Stimulated activated naive CD8-positive, alpha-beta T cell treated with anti-CD3 and anti-CD28 coated beads, Interleukin-15, amount 100 ng/mL, for 72 hours (primary cell): Measurements from ENCODE around the gene CHKA.
A peak's percentile ranks its signal among the peaks of the same experiment; 100 is the strongest.

Source experiments
- ATAC-seq: fragments of 150-1000 bp; cut with Tn5 transposase; 2 replicates; pipeline ENCODE4 v1.10.0; 2021; ENCODE audit warnings: mild to moderate bottlenecking, moderate library complexity
- DNase-seq, 2 donors: peaks; one replicate each; pipeline ENCODE4 v3.0.0; 2021 to 2022
- H3K27ac Mint-ChIP-seq, 2 donors: one replicate each; pipeline ENCODE4 v1.8.0; 2022; ENCODE audit warnings: mild to moderate bottlenecking in 2 of 2, mixed read lengths in 2 of 2, moderate library complexity in 2 of 2
- H3K27me3 Mint-ChIP-seq: one replicate; pipeline ENCODE4 v1.8.0; 2022; ENCODE audit warnings: mixed read lengths
- H3K4me1 Mint-ChIP-seq: one replicate; pipeline ENCODE4 v1.8.0; 2022; ENCODE audit warnings: mild to moderate bottlenecking, mixed read lengths
- H3K4me3 Mint-ChIP-seq, 2 donors: one replicate each; pipeline ENCODE4 v1.8.0; 2022; ENCODE audit warnings: mild to moderate bottlenecking in 2 of 2, mixed read lengths in 2 of 2, moderate library complexity in 1 of 2
- H3K9me3 Mint-ChIP-seq, 2 donors: one replicate each; pipeline ENCODE4 v1.8.0; 2022; ENCODE audit warnings: mixed read lengths in 2 of 2

CHKA gene

DNA sequence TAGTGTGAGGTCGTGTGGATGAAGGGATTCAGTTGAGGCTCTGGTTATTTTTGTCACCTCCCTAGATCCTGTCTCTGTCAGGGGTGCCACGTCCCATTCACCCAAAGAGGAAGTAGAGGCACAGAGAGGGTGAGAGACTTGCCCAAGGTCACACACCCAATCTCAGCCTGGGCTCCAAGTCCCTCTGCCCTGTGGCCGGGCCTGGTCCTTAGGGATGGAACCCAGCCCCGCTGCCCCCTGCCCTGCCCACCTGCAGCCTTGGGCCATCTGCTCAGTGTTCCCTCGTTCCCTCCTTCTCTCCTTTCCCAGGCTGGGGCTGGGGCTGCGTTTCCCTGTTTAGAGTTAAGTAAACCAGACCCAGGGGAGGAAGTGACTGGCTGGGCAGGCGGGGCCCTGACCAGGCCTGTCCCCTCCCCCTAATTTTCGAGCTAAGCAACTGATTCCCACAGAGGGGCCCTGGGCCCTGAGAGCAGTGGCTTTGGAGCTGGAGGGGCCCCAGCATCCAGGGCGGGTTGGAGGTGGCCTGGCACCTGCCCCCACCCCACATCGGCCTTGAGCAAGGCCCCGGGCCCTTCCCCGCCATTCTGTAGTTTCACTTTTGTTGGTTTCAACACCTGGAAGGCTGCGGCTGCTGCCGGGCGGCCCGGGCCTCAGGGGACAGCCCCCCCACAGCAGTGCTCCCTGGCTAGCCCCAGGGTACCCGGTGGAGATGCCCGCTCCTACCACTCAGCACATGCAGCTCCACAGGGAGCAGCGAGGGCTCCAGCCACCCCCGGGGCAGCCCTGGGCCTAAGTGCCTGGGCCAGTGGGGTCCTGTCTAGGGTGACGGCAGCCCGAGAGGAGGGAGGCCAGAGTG lies 80.9 kb downstream of the CHKA start:
- H3K4me1 Mint-ChIP-seq, result peaks cover 58% of the 10 kb centered on the region
- H3K4me3 Mint-ChIP-seq, result peak overlapping the region; percentile 92 to 93
- no peaks in the 10 kb centered on the region for H3K27me3 Mint-ChIP-seq
- DNase-seq (peak; percentile 55 to 75), ATAC-seq (peak; percentile 75)
- peak overlapping the region; percentile 90 to 99 for H3K27ac Mint-ChIP-seq
- no peaks in the 10 kb centered on the region for H3K9me3 Mint-ChIP-seq

DNA sequence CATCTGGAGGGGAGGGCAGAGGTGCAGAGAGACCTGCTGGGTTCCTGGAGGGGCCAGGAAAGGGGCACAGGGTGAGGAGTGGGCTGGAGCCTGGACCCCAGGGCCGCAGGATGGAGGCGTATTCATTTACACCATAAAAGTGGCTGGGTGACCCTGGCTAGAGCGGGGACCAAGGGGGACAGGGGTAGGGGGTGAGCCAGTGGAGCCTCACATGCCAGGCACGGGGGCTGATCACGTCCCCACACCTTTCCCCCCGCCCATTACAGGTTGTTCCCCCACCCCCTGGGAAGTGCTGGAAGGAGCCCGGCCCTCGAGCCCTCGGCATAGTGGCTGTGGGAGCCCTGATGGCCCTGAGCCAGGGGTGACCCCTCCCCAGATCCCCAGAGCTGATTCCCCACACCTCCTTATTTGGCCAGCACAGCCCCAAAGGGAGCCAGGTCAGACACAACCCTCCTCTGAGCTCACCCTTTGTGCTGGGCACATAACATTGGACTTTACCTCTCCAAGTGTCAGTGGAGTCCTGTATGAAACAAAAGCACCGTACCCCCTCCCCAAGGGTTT lies 81.6 kb downstream of the CHKA start:
- peak; percentile 6 for ATAC-seq

DNA sequence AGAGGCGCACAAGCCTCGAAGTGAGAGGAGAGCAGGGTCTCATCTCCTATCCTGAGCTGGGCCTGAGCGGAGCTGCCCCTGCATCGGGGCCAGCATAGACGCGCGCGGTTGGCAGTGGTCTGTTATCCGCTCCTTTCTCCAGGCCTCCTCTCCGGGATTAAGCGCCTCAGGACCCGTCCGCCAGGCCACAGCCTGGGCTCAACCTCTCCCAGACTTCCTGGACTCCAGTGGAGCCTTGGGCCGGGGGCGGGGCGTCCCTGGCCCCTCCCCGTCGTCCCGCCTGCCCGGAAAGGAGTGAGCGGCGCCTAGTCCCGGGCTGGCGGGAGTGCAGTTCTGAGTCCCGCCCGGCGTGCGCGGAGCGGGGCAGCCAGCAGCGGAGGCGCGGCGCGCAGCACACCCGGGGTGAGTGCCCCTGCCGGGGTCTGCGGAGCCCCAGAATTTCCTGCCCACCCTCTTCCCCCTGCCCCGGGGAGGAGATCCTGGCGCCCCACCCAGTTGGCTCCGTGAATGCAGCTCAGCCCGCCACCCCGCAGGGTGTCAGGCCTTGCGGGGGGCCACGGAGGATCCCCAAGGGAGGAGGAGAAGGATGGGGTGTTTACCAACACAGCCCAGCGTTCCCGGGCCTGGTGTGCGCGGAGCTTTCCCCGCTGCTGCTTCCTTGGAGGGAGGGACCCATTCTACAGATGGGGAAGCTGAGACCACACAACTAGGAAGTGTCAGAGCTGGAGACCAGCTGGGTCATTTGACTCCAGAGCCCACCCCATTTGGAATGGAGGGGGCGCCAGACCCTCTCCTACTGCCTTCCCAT lies 82.3 kb downstream of the CHKA start, which contains the start of gene TCIRG1:
TSS of gene TCIRG1 (plus strand) at position 308 of the 808 bp plus-strand sequence. CDS start 2,247 bp downstream, outside the sequence.
- DNase-seq (peak; percentile 56 to 58), ATAC-seq (peak; percentile 61)
- Mint-ChIP-seq H3K27me3 (no peaks in the 10 kb centered on the region), H3K27ac (peak within 1 kb of the TSS; percentile 90 to 99), H3K4me1 (peaks cover 58% of the 10 kb centered on the region), H3K4me3 (peak within 1 kb of the TSS; percentile 92 to 93), H3K9me3 (no peaks in the 10 kb centered on the region)

More for the DNA sequence above, 81.6 kb downstream of the CHKA start:
- peaks cover 58% of the 10 kb centered on the region for H3K4me1 Mint-ChIP-seq
- no peaks in the 10 kb centered on the region for H3K27me3 Mint-ChIP-seq
- peak overlapping the region; percentile 92 to 93 for H3K4me3 Mint-ChIP-seq
- peak overlapping the region; percentile 90 to 99 for H3K27ac Mint-ChIP-seq
- no peaks in the 10 kb centered on the region for H3K9me3 Mint-ChIP-seq
- peak in 1 of 2 donors; percentile 19 for DNase-seq

DNA sequence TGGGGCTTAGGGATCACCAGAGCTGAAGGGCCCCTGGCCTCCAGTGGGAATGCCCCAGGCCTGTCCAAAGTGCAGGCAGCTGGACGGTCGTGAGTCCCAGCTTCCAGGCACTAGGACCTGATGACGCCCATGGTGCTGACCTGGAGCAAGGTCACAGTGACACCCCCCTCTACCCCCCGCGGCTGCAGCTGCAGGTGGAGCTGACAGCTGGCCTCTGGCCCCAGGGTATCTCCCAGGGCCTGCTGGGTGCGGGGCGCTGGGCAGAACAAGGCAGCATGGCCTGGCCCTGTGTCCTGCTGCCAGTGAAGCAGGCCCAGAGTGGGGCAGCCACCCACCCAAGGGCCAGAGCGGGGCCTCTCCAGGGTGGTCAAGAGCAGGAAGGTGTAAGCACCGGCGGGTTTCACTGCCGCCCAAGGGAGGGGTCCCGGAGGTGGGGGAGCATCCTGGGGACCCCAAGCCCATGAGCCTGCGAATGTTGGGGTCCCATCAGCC lies 82.9 kb downstream of the CHKA start:
- no peak for DNase-seq
- Mint-ChIP-seq H3K27ac (no peak overlapping the region), H3K27me3 (no peaks in the 10 kb centered on the region), H3K4me1 (peaks cover 58% of the 10 kb centered on the region), H3K4me3 (peak overlapping the region; percentile 92 to 93), H3K9me3 (no peaks in the 10 kb centered on the region)
- ATAC-seq, result no peak

DNA sequence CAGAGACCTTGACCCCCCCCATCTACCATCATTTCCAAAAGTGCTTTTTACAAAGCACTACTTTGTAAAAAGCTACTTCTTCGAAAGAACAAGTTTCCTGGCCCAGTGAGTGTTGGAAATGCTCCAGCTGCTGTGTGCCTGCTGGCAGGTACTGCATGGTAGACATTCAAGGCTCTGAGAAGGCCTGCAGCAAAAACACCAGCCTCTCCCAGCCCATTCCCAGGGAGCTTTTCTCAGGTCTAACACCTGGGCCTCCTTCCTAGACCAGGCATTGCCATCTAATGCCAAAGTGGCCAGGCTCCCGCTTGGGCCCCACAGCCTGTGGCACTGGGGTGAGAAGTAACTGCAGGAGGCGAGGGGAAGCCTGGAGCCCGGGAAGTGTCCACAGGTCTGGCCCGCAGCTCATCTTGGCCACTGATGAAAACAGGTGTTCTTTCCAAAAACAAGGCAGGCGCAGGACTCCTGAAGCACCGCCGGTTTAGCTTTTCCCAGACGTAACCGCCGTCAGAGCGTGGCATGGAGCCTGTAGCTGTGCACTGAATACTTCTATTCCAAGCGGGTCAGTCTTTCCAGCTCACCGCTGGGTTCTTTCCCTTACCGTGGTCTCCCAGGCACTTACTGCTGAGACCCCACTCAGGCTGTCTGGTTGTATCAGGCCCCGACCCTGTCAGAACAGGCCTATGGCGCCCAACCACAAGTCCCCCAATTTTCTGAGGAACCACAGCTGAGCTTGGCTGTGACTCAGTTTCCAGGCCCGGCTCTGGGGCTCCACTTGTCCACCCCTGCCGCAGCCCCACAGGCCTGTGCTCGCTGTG lies 83.6 kb downstream of the CHKA start:
- Mint-ChIP-seq H3K9me3 (no peaks in the 10 kb centered on the region), H3K27ac (peak overlapping the region; percentile 92 to 98), H3K27me3 (no peaks in the 10 kb centered on the region), H3K4me1 (peaks cover 58% of the 10 kb centered on the region), H3K4me3 (peak overlapping the region; percentile 19 to 66)
- DNase-seq (no peak), ATAC-seq (no peak)

DNA sequence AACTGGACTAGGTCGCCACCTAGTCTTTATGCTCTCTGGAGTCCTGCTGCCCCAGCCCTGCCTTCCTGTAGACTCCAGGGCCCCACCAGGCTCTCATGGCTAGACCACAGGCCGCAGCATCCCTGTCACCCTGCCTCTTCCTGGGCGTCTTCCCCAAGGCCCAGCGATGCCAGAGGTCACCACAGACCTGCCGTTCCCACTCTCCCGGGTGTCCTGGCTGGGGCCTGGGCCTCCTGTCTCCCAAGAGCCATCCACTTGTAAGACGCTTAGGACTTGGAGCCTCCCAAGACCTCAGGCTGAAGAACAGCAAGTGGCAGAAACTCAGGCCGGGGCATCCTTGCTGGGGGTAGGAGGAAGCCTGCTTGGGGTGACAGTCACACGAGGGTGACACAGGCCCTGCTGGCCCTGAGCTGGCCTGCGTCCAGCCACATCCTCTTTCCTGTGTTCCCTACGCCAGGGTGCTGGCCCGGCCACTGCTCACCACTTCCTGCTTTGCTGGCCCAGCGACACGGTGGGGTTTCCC lies 84.4 kb downstream of the CHKA start:
- ATAC-seq (peak; percentile 49), DNase-seq (peak; percentile 18 to 57)
- no peaks in the 10 kb centered on the region for H3K9me3 Mint-ChIP-seq
- H3K27ac Mint-ChIP-seq, result peak overlapping the region; percentile 92 to 98
- H3K4me1 Mint-ChIP-seq, result peaks cover 59% of the 10 kb centered on the region
- no peaks in the 10 kb centered on the region for H3K27me3 Mint-ChIP-seq
- H3K4me3 Mint-ChIP-seq, result peak overlapping the region; percentile 65 to 66

DNA sequence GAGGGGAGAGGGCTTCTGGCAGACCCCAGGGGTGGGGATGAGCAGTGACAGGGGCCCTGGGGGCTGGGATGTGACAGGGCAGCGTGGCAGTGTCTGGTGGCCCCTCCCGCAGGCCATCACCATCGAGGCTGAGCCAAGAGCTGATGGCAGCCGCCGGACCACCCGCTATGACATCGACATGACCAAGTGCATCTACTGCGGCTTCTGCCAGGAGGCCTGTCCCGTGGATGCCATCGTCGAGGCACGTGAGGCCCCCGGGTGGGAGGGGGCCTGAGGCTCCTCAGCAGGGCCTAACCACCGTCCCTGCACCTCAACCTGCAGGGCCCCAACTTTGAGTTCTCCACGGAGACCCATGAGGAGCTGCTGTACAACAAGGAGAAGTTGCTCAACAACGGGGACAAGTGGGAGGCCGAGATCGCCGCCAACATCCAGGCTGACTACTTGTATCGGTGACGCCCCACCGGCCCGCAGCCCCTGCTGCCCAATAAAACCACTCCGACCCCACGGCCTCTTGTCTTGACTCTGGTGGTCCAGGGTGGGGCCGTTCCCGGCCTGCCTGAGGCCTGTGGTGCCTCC lies 85.0 kb downstream of the CHKA start:
- Mint-ChIP-seq H3K27me3 (no peaks in the 10 kb centered on the region), H3K4me1 (peaks cover 60% of the 10 kb centered on the region), H3K4me3 (no peak overlapping the region), H3K9me3 (no peaks in the 10 kb centered on the region), H3K27ac (peak overlapping the region in 1 of 2 donors; percentile 98)
- ATAC-seq, result no peak
- no peak for DNase-seq

DNA sequence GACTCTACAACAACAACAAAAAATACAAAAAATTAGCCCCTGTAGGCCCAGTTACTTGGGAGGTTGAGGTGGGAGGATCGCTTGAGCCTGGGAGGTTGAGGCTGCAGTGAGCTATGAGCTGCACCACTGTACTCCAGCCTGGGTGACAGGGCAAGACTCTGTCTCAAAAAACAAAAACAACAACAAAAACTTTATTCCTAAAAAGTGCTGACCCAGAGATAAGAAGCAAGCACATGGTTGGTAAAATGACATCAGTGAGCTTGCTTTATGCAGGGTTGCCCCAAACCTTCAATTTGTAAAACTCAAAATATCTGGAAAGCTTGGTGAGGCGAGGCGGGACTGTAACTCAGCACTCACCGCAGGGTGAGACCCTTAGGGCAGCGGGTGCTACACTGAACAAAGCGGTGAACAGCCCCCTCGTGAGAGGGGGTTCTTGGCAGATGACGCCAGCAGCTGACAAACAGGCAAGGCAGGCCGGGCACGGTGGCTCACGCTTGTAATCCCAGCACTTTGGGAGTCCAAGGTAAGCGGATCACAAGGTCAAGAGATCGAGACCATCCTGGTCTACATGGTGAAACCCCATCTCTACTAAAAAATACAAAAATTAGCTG lies 85.8 kb downstream of the CHKA start:
- no peak for DNase-seq
- Mint-ChIP-seq H3K9me3 (no peaks in the 10 kb centered on the region), H3K27ac (peak overlapping the region in 1 of 2 donors; percentile 25), H3K27me3 (no peaks in the 10 kb centered on the region), H3K4me1 (peaks cover 60% of the 10 kb centered on the region), H3K4me3 (no peak overlapping the region)
- no peak for ATAC-seq

DNA sequence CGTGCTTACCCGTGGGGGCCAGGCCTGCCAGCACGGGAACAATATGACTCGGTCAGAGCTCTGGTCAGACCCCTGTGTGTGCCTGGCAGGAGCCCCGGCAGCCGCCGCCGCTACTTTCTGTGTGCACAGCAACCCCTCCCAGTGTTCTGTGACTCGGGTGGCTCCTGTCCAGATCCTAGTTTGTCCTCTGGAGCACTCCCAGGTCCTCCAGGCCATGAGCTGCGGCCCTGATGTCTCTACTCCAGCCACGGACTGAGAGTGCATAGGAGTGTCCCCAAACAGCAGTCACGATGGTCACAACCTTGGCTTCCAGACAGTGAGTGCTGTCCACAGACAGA lies 87.5 kb downstream of the CHKA start:
- Mint-ChIP-seq H3K27ac (peak overlapping the region; percentile 40 to 89), H3K27me3 (no peaks in the 10 kb centered on the region), H3K4me1 (peaks cover 63% of the 10 kb centered on the region)

DNA sequence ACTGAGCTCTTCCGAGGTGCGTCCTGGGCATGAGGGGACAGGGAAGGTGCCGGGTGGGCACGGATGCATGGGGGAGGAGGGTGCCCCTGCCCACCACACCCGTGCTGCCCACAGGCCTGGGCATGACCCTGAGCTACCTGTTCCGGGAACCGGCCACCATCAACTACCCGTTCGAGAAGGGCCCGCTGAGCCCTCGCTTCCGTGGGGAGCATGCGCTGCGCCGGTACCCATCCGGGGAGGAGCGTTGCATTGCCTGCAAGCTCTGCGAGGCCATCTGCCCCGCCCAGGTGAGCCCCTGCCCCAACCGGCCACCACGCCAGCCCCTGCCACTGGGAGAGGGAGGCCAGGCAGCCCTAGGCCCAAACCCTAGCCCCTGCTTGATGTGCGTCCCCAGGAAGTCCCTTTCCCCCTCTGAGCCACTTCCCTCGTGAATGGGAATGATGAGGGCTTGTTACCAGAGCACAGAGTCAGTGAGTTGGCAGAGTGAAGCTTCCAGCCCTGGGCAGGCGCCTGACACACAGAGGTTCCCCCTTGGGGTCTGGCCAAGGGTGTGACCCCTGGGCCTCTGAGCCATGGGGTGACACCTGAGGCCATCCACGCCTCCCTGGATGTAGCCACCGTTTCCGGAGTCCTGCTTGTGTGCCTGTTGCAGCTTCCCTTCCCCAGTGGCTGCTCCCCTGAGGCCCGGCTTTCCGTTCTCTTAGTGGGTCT lies 88.0 kb downstream of the CHKA start:
- no peaks in the 10 kb centered on the region for H3K27me3 Mint-ChIP-seq
- H3K9me3 Mint-ChIP-seq, result no peaks in the 10 kb centered on the region
- H3K27ac Mint-ChIP-seq, result peak overlapping the region in 1 of 2 donors; percentile 89
- ATAC-seq (no peak), DNase-seq (no peak)
- no peak overlapping the region for H3K4me3 Mint-ChIP-seq
- peaks cover 63% of the 10 kb centered on the region for H3K4me1 Mint-ChIP-seq

More for the DNA sequence above, 87.5 kb downstream of the CHKA start:
- DNase-seq (no peak), ATAC-seq (no peak)
- H3K4me3 Mint-ChIP-seq, result no peak overlapping the region
- H3K9me3 Mint-ChIP-seq, result no peaks in the 10 kb centered on the region

DNA sequence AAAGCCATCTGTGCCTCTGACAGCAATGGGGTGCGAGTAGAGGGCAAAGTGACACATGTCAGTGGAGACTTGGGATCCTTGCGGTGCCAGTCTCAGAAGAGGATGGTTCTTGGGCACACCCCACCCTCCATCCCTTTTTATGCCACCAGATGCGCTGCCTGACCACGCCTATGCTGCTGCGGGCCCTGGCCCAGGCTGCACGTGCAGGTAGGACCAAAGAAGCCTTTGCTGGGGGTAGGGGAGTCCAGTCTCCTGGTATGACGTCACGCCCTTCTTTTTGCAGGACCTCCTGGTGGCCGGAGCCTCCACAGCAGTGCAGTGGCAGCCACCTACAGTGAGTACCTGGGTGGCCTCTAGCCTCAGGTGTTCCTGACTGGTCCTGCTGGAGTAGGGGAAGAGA lies 89.2 kb downstream of the CHKA start:
- DNase-seq (no peak), ATAC-seq (no peak)
- peak overlapping the region in 1 of 2 donors; percentile 71 for H3K27ac Mint-ChIP-seq
- no peaks in the 10 kb centered on the region for H3K9me3 Mint-ChIP-seq
- H3K4me3 Mint-ChIP-seq, result peak overlapping the region; percentile 93 to 97
- peaks cover 59% of the 10 kb centered on the region for H3K4me1 Mint-ChIP-seq
- no peaks in the 10 kb centered on the region for H3K27me3 Mint-ChIP-seq

DNA sequence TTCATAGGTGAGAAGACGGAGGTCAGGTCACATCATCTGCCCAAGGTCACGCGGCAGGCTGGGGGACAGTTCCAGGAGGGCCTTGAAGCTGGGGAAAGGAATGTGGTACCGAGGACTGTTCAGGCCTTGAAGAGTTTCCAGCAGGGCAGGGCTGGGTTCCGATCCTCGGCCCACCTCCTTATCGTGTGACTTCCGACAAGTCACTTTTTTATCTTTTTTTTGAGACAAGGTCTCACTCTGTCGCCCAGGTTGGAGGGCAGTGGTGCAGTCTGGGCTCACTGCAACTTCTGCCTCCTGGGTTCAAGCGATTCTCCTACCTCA lies 90.1 kb downstream of the CHKA start:
- H3K4me3 Mint-ChIP-seq, result peak overlapping the region; percentile 93 to 97
- H3K27ac Mint-ChIP-seq, result peak overlapping the region; percentile 97 to 99
- no peaks in the 10 kb centered on the region for H3K9me3 Mint-ChIP-seq
- ATAC-seq (peak; percentile 1), DNase-seq (no peak)
- no peaks in the 10 kb centered on the region for H3K27me3 Mint-ChIP-seq
- peaks cover 52% of the 10 kb centered on the region for H3K4me1 Mint-ChIP-seq

DNA sequence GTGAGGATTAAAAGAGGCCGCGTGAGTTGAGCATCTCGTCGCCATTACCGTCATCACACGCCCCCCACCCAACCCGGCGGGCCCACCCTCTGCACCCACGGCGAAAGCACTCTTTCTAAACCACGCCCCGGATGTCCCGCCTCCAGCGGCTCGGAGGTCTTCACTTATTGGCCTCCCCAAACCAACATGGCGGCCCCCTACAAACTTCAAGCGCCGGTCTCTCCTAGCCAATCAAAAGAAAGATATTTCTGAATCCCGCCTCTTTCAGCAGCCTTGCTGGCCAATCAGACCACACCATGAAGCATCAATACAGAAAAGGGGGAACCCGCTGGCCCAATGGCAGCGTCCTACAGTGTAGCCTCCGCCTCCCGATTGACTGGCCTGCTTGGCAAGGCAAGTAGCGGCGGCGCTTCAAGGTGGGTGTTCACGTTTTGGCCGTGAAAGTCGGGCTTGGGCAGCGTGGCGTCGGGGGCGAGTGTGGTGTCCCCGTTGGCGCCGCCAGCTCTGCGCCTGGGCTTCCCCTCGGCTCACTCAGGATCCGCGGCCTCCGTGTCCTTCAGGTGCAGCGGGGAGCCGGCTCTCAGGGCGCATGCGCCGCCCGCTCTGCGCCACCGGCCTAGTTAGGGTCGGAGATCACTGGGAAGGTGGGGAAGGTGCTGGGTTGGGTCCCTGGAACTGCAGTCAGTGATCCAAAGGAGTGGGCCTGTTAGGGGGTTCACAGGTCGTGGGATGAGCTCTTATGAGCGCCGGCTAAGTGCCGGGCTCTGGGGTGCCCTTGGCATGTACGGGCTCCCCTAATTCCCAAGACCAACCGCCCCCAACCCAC lies 90.7 kb downstream of the CHKA start, which contains the start of gene NDUFS8:
TSS of gene NDUFS8 (plus strand) at position 364 of the 826 bp plus-strand sequence. CDS start 1,471 bp downstream, outside the sequence.
- H3K4me3 Mint-ChIP-seq, result peak within 1 kb of the TSS; percentile 93 to 97

More for the DNA sequence above, 90.7 kb downstream of the CHKA start, which contains the start of gene NDUFS8:
- H3K27me3 Mint-ChIP-seq, result no peaks in the 10 kb centered on the region
- DNase-seq (peak; percentile 91 to 96), ATAC-seq (peak; percentile 97)
- H3K4me1 Mint-ChIP-seq, result peaks cover 50% of the 10 kb centered on the region
- no peaks in the 10 kb centered on the region for H3K9me3 Mint-ChIP-seq
- H3K27ac Mint-ChIP-seq, result peak within 1 kb of the TSS; percentile 97 to 99
